BJ (cell line): ENCODE results near the gene ASIP. TPM values are rescaled to one million over a fixed set of nuclear protein-coding genes. Genes with fewer than 3 reads are reported as not detected.
"Not testable (repeated sequence)": the region's sequence is repeated elsewhere in the genome, so short reads cannot be mapped to it uniquely, and the experiment has no call there.

Source experiments
- CTCF ChIA-PET: fragments of 350-600 bp; formaldehyde crosslinking; extraction: SDS; loops from one replicate; lab custom pipeline; 2021; ENCODE audit warnings: antibody characterized with exemption, inconsistent platforms; lab: Yijun Ruan, JAX
- POLR2A ChIA-PET: fragments of 300-600 bp; sonication (Branson Sonifier 250); formaldehyde crosslinking; extraction: SDS; loops from one replicate; lab custom pipeline; 2021; ENCODE audit warnings: antibody characterized with exemption; lab: Charles Lee
- DNase-seq: peaks from one replicate; pipeline ENCODE4 v3.0.0-alpha.2; 2011; ENCODE audit warnings: low read depth
- H3K27me3 ChIP-seq: 2 replicates; pipeline ENCODE4 v1.6.0; 2011; ENCODE audit warnings: low read length; ENCODE audit not compliant: control insufficient read depth, insufficient read depth
- H3K36me3 ChIP-seq: 2 replicates; pipeline ENCODE4 v1.5.1; 2011; ENCODE audit warnings: low read length; ENCODE audit not compliant: control insufficient read depth, insufficient read depth
- H3K4me3 ChIP-seq: 2 replicates; pipeline ENCODE4 v1.5.1; 2011; ENCODE audit warnings: low read depth, mild to moderate bottlenecking, control low read depth, low read length
- polyA plus RNA-seq: library from polyadenylated mRNA; depleted of rRNA; stranded (reverse); fragments of >200 nt; gene quantifications from 2 replicates; pipeline ENCODE4 v1.2.3, GENCODE V29; 2011
- TF ChIP-seq, protein P1 (sequence below): IDR thresholded peaks from 2 replicates; pipeline ENCODE4 v1.5.1; 2011; ENCODE audit warnings: low read depth, mild to moderate bottlenecking, control low read depth, inconsistent platforms, low read length, moderate library complexity; ENCODE audit not compliant: insufficient read depth

ASIP gene
- polyA plus RNA-seq, 1 experiment: not detected

DNA sequence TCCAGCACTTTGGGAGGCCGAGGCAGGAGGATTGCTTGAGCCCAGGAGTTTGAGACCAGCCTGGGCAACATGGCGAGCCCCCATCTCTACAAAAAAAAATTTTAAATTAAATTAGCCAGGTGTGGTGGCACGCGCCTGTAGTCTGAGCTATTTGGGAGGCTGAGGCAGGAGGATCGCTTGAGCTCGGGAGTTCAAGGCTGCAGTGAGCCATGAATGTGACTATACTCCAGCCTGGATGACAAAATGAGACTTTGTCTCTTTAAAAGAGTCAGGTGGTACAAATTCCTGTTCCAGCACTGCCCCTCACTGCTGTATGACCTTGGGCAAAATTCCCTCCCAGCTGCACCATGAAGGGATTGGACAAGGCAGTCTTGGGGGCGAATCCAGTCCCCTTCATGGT, 33.5 kb downstream of the ASIP start:
- CTCF ChIA-PET: interaction anchor here (2.5 kb wide), 1 partner anchor 8 kb away, joined by 5 read pairs; no protein-coding TSS in a partner anchor
- POLR2A ChIA-PET: no interaction called here

GRCh38 chr20:34281177-34281576, 40.0 kb downstream of the ASIP start:
- Histone ChIP-seq H3K4me3 (no peak overlapping the region), H3K36me3 (peaks cover 20% of the 10 kb centered on the region), H3K27me3 (no peaks in the 10 kb centered on the region)
- CTCF ChIA-PET: interaction anchor here (1.4 kb wide), 1 partner anchor 90 kb away, joined by 3 read pairs; no protein-coding TSS in a partner anchor
- POLR2A ChIA-PET: no interaction called here
- TF ChIP-seq, protein P1, sequence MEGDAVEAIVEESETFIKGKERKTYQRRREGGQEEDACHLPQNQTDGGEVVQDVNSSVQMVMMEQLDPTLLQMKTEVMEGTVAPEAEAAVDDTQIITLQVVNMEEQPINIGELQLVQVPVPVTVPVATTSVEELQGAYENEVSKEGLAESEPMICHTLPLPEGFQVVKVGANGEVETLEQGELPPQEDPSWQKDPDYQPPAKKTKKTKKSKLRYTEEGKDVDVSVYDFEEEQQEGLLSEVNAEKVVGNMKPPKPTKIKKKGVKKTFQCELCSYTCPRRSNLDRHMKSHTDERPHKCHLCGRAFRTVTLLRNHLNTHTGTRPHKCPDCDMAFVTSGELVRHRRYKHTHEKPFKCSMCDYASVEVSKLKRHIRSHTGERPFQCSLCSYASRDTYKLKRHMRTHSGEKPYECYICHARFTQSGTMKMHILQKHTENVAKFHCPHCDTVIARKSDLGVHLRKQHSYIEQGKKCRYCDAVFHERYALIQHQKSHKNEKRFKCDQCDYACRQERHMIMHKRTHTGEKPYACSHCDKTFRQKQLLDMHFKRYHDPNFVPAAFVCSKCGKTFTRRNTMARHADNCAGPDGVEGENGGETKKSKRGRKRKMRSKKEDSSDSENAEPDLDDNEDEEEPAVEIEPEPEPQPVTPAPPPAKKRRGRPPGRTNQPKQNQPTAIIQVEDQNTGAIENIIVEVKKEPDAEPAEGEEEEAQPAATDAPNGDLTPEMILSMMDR: no peak
- no peak for DNase-seq

More for the DNA sequence above, 33.5 kb downstream of the ASIP start:
- no peak for DNase-seq
- H3K36me3 ChIP-seq: no peaks in the 10 kb centered on the region; the same call in 1 of the 2 replicates
- no peaks in the 10 kb centered on the region for H3K27me3 ChIP-seq
- H3K4me3 ChIP-seq: no peak overlapping the region
- TF ChIP-seq, protein P1: no peak

- POLR2A ChIA-PET: no interaction called here
- H3K4me3 ChIP-seq: no peak overlapping the region
- no peaks in the 10 kb centered on the region for H3K27me3 ChIP-seq
- peaks cover 20% of the 10 kb centered on the region for H3K36me3 ChIP-seq
- TF ChIP-seq, protein P1: no peak
- no peak for DNase-seq
- CTCF ChIA-PET: interaction anchor here (1.1 to 1.6 kb wide), 4 partner anchors 8 to 91 kb away, joined by 3 to 5 read pairs (median 3); no protein-coding TSS in a partner anchor
Observed at GRCh38 chr20:34282041-34282440, 40.8 kb downstream of the ASIP start.

GRCh38 chr20:34283844-34284243, 42.6 kb downstream of the ASIP start:
- no peaks in the 10 kb centered on the region for H3K27me3 ChIP-seq
- TF ChIP-seq, protein P1: no peak
- peaks cover 27% of the 10 kb centered on the region for H3K36me3 ChIP-seq
- no peak overlapping the region for H3K4me3 ChIP-seq
- no peak for DNase-seq
- ChIA-PET POLR2A (no interaction called here), CTCF (interaction anchor here (0.7 to 1.0 kb wide), 2 partner anchors 29 to 94 kb away, joined by 3 to 4 read pairs; no protein-coding TSS in a partner anchor)

DNA sequence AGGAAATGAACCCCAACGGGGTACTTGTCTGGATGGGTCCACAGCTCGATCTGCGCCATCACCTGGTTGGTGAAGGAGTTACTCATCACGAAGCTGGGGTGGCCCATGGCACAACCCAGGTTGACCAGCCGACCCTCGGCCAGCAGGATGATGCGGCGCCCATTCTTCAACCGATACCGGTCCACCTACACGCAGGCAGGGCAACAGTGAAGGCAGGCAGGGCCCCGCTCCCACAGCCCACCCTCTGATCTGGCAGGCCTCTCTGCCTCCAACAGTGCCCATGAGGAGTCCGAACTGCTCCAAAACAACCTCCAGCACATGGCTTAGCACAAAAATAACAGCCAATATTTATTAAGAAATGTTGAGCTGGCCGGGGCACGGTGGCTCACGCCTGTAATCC, 44.2 kb downstream of the ASIP start:
- TF ChIP-seq, protein P1: no peak
- POLR2A ChIA-PET: no interaction called here
- no peak for DNase-seq
- CTCF ChIA-PET: no interaction called here
- Histone ChIP-seq H3K36me3 (peaks cover 33% of the 10 kb centered on the region), H3K4me3 (no peak overlapping the region), H3K27me3 (no peaks in the 10 kb centered on the region)

DNA sequence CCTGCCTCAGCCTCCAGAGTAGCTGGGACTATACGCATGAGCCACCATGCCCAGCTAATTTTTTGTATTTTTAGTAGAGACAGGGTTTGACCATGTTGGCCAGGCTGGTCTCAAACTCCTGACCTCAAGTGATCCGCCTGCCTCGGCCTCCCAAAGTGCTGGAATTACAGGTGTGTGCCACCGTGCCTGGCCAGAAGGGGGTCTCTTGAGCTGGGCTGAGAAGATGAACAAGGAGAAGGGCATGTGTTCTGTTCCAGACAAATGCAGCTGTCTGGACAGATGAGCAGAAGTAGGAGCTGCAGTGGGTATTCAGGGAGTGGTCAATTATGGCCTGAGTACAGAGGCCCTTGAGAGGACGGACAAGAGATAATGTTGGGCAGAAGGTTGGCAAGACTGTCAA, 46.3 kb downstream of the ASIP start:
- CTCF ChIA-PET: interaction anchor here (0.9 to 3.2 kb wide), 3 partner anchors 16 to 104 kb away, joined by 3 to 15 read pairs (median 4); no protein-coding TSS in a partner anchor
- H3K27me3 ChIP-seq, DNase-seq, POLR2A ChIA-PET, H3K4me3 ChIP-seq: not testable (repeated sequence)
- H3K36me3 ChIP-seq: peaks cover 38% of the 10 kb centered on the region
